ENCODE measurements around the gene RERE. TPM values are rescaled to one million over a fixed set of nuclear protein-coding genes. Genes with fewer than 3 reads are reported as not detected.

RERE gene
- total RNA-seq, 1 donor from 2014 or later, result 134 TPM

- ATAC-seq, result no peak
- intact Hi-C loops (cut with DNase I), result no loop called here
- no peak for DNase-seq (ENCODE audit: low spot score)
Observed at GRCh38 chr1:8354038-8354437, 463.4 kb downstream of the RERE start.

GRCh38 chr1:8352886-8353785 lies 464.3 kb downstream of the RERE start:
- ATAC-seq, result peak; percentile 44
- intact Hi-C loops (cut with DNase I), result no loop called here
- DNase-seq (ENCODE audit: low spot score), result no peak

- DNase-seq (ENCODE audit: low spot score) (no peak), ATAC-seq (no peak)
- intact Hi-C loops (cut with DNase I), result no loop called here
Observed at GRCh38 chr1:8352471-8352845, 465.0 kb downstream of the RERE start.

DNA sequence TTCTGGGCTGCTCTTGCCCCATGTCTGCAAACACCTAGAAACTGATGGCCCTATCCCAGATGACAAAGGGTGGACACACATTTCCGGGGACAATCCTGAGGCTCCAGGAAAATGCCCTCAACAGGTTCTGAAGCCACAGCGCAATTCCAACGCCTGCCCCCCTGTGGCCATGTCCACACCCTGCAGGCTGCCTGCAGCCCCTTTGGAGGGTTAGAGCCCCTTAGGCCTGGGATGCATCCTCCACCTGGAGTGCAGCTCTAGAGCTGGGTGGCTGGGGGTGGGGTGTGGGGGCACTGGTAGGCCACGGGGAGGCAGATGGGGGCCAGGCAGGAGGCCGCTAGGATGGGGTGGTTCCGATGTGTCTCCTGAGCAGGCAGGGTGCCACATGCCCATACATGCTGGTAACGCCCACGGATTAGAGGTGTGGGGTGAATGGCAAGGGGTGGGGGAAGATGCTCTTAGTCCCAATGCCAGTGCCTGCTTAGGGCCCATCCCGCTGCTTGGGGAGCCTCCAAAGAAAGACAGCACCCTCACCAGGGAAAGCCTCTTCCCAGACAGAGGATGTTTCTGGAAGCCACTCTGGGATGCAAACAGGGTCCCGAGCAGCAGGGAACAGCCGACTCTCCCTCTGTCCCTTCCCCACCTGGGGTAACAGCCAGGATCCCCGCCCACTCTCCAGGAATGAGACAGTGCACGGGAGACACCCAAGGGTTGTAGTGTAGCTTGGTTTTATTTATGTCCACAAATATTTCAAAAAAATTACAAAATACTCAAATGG lies 465.6 kb downstream of the RERE start:
- intact Hi-C loops (cut with DNase I), result no loop called here
- ATAC-seq (no peak), DNase-seq (ENCODE audit: low spot score) (no peak)

GRCh38 chr1:8350914-8351684 lies 466.3 kb downstream of the RERE start:
- intact Hi-C loops (cut with DNase I), result no loop called here
- DNase-seq (ENCODE audit: low spot score) (no peak), ATAC-seq (no peak)

DNA sequence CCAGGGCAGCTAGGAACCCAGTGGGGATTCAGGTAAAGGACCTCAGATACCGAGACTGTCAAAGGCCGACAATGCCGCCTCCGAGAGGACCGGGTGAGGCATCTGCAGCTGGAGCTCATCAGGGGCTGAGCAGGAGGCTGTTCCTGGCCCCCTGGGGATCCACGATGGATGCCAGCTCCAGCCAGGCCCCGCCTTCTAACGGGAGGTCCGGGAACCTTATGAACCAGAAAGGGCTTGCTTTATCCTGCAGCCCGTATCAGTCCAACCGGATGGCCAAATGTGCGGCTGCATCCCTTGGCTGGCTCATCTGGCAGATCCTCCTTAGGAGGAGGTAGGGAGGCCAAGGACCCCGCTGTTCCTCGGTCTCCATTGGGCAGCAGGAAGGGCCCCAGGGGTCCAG lies 467.5 kb downstream of the RERE start:
- DNase-seq (ENCODE audit: low spot score) (no peak), ATAC-seq (peak; percentile 45)
- intact Hi-C loops (cut with DNase I), result loop anchor here (10.0 kb wide), 1 partner anchor 325 kb away; the partner anchor contains the start of gene ERRFI1

- no peak for DNase-seq (ENCODE audit: low spot score)
- intact Hi-C loops (cut with DNase I), result loop anchor here (10.0 kb wide), 1 partner anchor 325 kb away; the partner anchor contains the start of gene ERRFI1
- ATAC-seq, result no peak
Observed at GRCh38 chr1:8349473-8349865, 468.0 kb downstream of the RERE start.

DNA sequence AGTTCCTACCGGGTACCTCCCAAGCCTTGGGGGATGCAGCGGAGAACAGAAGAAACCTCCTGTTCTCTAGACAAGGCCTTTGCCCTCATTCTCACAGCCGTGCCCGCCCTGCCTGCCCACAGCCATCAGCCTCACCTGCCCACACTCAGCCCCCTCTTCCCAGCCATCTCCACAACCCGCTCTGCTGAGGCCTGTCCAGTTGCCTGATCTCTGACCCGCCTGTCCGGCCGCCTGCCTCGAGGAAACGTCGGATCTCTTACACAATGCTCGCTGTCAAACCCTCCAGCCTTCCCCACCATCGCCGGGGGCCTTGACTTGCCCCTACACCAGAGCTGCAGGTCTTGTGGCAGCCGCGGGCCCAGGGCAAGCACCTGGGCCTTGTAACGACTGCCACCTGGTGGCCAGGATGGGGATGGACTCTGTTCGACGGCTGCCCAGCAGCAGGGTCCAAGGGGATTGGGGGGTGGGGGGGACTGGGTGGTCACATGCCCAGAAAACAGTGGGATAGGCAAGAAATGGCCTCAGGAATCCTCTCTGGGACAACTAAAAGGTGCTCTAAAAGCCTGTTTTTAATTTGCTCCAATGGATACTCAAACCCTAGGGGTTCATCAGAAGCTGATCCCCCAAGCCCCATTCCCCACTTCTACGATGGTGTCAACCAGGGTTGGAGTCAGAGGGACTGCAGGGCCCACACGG lies 468.5 kb downstream of the RERE start:
- ATAC-seq (peak; percentile 62), DNase-seq (ENCODE audit: low spot score) (peak; percentile 82)
- intact Hi-C loops (cut with DNase I), result loop anchor here (10.0 kb wide), 1 partner anchor 324 kb away; the partner anchor contains the start of gene ERRFI1

DNA sequence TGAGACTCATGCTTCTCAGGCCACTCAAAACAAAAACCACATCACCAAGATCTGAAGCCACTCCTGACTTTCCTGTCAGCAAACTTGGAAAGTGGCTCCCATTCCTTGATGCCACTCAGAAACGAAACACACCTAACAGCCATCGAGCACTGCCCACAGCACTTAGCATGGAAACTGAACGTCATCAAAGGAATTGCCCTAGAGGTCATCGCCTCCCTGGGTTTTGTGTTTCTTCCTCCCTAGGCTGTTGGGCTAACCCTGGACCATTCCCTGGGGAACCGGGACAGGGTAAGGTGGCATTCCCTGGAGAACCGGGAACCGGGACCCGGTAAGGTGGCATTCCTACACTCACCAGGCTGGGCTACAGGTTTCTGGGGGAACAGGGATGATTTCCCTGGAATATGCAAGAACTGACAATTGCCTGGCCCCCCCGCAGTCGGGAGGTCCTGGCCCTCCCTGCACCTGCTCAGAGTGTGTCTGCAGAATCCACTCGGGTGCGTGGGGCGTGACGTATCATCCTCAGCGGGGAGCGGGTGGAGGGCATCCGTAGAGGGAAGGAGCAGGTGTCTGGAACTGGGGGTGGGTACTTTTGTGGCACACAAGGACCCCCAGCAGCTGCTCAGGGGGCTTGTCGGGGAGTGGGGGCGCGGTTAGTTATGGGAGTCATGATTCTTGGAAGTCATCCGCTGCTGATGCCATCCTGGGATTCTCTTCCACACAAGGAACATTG lies 469.2 kb downstream of the RERE start:
- no peak for ATAC-seq
- intact Hi-C loops (cut with DNase I), result loop anchor here (10.0 kb wide), 1 partner anchor 323 kb away; the partner anchor contains the start of gene ERRFI1
- DNase-seq (ENCODE audit: low spot score), result no peak

DNA sequence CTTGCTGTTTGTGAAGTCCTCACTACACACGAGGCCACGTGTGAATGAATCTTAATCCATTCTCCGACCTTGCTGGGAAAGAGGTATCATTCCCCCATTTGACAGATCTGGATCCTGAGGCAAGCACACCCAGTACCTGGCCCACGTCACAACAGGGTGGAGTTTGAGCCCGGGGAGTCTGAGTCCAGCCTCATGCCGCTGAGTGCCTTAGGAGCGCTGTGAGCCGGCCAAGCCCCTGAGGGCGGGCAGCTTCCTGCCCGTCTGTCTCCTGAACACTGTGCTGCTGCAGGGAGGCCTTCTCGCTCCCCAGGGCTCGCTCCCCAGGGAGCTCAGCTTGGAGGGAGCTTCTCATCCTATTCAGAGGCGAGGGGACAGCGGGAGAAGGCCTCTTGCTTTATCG lies 469.8 kb downstream of the RERE start:
- DNase-seq (ENCODE audit: low spot score) (no peak), ATAC-seq (no peak)
- intact Hi-C loops (cut with DNase I), result loop anchor here (10.0 kb wide), 1 partner anchor 323 kb away; the partner anchor contains the start of gene ERRFI1

DNA sequence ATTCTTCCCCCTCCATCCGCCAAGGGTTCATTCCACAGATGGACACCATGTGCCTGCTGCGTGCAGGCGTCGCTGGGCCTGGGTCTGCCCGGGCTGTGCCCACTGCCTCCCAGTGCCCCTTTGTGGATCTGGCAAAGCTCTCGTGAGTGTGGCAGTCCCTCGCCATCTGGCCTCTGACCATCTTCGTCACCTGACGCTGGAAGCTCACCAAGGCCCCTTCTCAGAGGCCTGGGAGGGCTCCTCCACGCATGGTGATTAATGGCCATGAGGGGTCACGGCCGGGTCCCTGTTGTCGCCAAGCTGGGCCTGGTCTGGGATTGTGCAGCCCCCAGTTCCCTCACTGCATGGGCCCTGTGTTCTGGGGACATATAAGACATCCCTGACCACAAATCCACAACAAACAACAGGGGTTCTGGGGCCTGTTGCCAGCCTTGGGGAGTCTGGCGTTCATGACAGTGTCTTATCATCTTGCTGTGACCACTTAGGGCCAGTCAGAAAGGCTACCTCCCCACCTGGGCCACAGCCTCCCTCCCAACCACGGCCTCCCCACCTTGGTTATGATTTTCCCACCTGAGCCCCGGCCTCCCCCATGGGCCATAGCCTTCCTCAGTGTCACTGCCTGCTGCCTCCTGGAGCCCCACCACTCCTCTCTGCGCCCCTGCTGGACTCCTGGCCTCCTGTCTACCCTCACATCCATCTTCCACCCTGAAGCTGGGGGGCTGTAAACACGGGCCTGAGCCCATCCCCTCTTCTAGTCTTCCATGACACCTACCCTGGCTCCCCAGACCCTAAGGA lies 471.6 kb downstream of the RERE start:
- DNase-seq (ENCODE audit: low spot score) (peak; percentile 56), ATAC-seq (no peak)
- intact Hi-C loops (cut with DNase I), result loop anchor here (10.0 kb wide), 1 partner anchor 321 kb away; the partner anchor contains the start of gene ERRFI1

- DNase-seq (ENCODE audit: low spot score), result no peak
- intact Hi-C loops (cut with DNase I), result loop anchor here (10.0 kb wide), 1 partner anchor 320 kb away; the partner anchor contains the start of gene ERRFI1
- no peak for ATAC-seq
Observed at GRCh38 chr1:8344893-8345507, 472.4 kb downstream of the RERE start.

DNA sequence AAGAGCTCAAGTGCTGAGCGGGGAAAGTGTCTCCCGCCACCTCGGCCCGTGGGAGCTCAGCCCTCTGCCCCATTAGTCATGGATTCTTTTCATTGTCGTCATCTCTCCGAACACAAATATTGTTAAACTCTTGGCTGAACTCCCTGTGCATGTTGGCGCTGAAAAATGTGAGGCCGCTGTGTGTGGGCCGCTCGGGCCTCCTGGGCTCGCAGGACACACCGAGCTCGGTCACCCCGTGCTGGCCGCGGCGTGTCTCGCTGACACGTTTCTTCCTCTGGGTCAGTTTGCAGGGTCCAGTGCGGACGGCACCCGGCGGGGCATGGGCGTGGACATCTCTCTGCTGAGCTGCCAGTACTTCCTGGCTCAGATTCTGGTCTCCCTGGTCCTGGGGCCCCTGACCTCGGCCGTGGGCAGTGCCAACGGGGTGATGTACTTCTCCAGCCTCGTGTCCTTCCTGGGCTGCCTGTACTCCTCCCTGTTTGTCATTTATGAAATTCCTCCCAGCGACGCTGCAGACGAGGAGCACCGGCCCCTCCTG lies 473.9 kb downstream of the RERE start:
- intact Hi-C loops (cut with DNase I), result loop anchor here (10.0 kb wide), 1 partner anchor 319 kb away; the partner anchor contains the start of gene ERRFI1
- DNase-seq (ENCODE audit: low spot score), result peak; percentile 78
- peak; percentile 89 for ATAC-seq

- DNase-seq (ENCODE audit: low spot score) (no peak), ATAC-seq (peak; percentile 7)
- intact Hi-C loops (cut with DNase I), result loop anchor here (10.0 kb wide), 1 partner anchor 318 kb away; the partner anchor contains the start of gene ERRFI1
Observed at GRCh38 chr1:8343044-8343443, 474.4 kb downstream of the RERE start.

- ATAC-seq (peak; percentile 22), DNase-seq (ENCODE audit: low spot score) (no peak)
- intact Hi-C loops (cut with DNase I), result loop anchor here (10.0 kb wide), 1 partner anchor 318 kb away; the partner anchor contains the start of gene ERRFI1
Observed at GRCh38 chr1:8342325-8342724, 475.1 kb downstream of the RERE start.

- DNase-seq (ENCODE audit: low spot score), result no peak
- intact Hi-C loops (cut with DNase I), result loop anchor here (10.0 kb wide), 1 partner anchor 316 kb away; the partner anchor contains the start of gene ERRFI1
- no peak for ATAC-seq
Observed at GRCh38 chr1:8340448-8340847, 477.0 kb downstream of the RERE start.
